ENCODE measurements around the gene MAPK8IP1.

DNA sequence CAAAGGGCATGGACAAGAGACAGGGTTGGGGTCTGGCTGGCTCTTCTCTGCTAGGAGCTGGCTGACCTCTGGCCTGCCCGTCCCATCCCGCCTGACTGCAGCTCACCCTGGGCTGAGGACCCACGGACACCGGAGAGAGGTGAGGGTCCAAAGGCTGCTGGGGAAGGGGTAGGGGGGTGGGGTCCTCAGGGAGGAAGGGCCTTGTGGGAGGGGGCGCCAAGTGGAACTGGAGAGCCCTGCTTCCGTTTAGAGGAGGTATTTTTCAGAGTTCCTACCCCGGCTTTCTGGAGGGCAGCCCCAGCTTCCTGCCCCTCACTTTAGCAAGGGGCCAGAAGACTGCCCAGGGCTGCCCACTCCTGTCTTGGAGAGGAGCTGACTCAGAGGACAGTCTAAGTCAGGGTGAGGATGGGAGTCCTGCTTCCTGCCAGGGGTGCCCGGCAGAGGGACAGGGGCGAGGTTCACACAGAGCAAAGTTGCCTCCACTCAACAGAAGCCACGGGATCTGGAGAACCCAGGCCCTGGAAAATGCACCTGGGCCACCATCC lies 44.1 kb downstream of the MAPK8IP1 start:
- TF ChIP-seq POLR2A (IDR thresholded peaks at IDR 0.05), result no peak
- TF ChIP-seq, protein P1, sequence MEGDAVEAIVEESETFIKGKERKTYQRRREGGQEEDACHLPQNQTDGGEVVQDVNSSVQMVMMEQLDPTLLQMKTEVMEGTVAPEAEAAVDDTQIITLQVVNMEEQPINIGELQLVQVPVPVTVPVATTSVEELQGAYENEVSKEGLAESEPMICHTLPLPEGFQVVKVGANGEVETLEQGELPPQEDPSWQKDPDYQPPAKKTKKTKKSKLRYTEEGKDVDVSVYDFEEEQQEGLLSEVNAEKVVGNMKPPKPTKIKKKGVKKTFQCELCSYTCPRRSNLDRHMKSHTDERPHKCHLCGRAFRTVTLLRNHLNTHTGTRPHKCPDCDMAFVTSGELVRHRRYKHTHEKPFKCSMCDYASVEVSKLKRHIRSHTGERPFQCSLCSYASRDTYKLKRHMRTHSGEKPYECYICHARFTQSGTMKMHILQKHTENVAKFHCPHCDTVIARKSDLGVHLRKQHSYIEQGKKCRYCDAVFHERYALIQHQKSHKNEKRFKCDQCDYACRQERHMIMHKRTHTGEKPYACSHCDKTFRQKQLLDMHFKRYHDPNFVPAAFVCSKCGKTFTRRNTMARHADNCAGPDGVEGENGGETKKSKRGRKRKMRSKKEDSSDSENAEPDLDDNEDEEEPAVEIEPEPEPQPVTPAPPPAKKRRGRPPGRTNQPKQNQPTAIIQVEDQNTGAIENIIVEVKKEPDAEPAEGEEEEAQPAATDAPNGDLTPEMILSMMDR (IDR thresholded peaks at IDR 0.05), result no peak

Measured in sigmoid colon (tissue), 3 donors.